GM18909 (cell line): ENCODE results near the gene RPL7A.
A peak's percentile ranks its signal among the peaks of the same experiment; 100 is the strongest.
"Not testable (repeated sequence)": the region's sequence is repeated elsewhere in the genome, so short reads cannot be mapped to it uniquely, and the experiment has no call there.

ENCODE experiments used
- ATAC-seq: cut with Tn5 transposase; IDR thresholded peaks from one replicate; pipeline ENCODE4 v1.9.1; 2021; ENCODE audit warnings: mild to moderate bottlenecking; ENCODE audit not compliant: unreplicated experiment, poor library complexity

The RPL7A gene

DNA sequence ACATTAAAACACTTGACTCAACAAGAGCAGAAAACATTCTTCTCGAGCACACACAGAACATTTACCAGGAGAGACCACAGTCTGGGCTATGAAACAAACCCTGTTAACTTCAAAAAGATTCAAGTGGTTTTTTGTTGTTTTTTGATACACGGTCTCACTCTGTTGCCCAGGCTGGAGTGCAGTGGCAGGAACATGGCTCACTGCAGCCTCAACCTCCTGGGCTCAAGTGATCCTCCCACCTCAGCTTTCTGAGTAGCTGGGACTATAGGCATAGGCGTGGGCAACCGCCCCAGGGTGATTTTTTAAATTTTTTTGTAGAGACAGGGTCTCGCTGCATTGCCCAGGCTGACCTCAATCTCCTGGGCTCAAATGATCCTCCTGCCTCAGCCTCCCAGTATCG lies 21.0 kb upstream of the RPL7A start:
- not testable (repeated sequence) for ATAC-seq

DNA sequence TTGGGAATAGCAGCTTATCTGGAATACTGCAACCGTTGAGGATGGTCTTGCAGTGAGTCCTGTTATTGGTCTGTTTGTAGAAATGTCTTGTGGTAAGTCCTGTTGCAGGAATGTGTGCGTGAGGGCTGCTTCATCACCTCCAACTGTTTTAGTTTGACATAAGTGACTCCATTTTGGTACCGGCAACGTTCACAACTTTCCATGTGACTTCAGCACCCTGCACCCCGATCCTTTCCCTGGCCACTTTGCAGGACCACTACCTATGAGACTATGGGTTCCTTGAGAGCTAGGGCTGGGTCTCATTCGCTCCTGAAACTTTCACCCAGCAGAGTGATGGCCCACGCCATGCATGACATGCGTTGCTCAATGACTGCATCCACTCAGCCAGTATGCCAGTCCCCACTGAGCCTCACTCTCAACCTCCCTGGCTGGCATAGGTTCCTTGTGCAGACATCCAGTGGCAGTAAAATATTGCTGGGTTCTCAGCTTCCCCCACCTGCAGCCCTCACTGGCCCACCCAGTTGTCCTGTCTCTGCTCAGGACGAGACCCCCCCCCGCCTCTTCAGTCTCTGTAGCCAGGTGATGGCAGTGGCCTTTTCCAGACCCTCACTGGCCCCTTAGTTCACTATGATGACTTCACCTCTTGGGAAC lies 20.1 kb upstream of the RPL7A start:
- no peak for ATAC-seq

DNA sequence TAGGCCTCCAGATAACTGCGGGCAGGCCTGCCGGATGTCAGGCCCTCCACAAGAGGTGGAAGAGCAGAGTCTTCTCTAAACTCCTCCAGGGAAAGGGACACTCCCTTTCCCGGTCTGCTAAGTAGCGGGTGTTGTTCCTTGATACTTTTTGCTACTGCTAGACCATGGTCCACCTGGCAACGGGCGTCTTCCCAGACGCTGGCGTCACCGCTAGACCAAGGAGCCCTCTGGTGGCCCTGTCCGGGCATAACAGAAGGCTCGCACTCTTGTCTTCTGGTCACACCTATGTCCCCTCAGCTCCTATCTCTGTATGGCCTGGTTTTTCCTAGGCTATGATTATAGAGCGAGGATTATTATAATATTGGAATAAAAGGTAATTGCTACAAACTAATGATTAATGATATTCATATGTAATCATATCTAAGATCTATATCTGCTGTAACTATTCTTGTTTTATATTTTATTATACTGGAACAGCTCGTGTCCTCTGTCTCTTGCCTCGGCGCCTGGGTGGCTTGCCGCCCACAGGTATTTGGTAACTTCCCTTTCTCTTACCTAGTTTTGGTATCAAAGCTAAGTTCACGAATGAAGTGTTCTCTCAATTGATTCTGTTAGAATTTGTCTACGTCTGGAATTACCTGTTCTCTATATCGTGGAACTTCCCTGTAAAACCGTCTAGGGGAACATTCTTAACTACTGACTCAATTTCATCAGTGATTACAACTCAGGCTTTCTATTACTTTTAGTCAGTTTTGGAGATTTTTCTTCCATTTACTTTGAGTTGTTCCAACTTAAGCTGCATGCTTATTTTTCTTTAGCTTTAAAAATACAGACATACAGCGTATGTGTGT lies 18.5 kb upstream of the RPL7A start:
- ATAC-seq, result not testable (repeated sequence)

DNA sequence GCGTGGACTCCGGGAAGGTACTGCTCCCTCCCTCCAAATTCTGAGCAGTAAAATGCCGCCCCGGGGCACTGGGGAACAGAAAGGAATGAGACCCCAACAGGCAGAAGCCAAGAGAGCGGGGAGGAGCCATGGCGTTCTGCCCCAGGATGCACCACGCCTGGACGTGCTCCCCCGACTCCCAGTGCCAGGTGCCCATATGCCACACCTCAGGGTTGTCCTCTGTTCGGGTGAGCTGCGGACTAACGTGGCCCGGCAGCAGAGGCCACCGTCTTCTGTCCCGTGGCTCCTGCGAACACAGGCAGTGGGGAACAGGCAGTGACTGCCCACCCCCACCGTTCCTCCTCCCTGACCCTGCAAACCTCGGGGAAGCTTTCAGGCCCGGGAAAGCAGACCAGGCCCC lies 16.8 kb upstream of the RPL7A start:
- no peak for ATAC-seq

DNA sequence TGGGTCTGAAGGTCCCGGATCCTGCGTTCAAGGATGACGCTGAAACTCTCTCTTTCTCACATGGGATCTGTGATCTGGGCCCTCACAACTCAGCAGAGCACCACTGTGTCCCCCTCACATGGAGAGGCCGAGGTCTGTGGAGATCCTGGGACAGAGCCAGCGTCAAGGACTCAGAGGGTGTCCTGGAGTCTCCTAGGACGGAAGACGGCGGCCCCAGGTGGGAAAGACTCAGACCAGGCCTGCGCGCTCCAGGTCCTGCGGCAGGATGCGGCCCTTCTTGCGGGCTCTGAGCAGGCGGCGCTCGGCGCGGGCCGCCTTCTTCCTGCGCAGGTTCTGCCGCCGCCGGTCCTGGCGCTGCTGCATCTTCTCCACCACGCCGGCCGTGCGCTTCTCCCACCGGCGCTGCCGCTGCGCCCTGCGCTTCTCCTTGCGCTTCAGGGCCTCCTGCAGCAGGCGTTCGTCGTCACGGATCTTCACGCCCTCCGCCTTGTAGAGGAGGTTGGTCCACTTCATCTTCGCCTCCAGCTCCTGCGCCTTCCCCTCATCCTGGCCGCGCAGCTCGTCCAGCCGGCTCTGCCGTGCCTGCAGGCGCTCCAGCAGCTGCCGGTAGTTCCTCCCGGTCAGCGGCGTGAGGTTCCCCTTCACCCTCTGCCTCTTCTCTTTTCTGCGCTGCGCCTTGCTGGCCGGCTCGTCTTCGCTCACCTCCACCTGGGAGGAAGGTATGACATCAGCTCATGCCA lies 16.2 kb upstream of the RPL7A start:
- no peak for ATAC-seq

DNA sequence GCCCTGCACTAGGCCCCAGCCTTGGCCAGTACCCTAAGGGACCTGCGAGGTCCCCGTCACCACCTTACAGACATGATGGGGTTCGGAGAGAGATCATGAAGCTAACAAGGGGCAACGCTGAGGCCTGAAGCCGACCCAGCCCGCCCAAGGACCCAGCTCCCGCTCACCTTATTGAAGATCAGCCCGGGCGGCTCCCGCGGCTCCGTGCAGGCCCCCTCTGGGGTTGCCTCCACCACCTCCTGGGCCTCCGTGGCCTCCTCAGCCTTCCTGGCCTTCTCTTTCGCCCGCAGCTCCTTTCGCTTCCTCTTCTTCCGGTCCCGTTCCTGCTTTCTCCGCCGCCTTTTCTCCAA lies 15.7 kb upstream of the RPL7A start:
- ATAC-seq, result no peak

DNA sequence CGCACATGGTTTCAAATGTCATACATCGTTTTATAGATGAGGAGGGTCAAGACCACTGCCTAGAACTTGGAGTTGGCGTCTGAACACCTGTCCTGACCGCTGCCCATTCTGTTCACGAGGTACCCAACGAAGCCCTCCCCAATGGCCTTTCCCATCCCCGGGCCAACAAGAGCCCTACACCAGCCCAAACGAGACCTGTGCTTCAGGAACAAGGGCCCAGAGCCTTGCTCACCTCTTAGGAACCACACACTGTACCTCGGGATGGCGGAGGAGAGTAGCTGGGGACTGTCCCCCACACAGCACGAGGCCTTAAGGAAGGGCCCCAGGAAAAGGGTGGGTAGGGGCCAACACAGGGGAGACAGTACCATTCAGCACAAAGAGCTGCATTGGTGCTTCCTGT lies 15.0 kb upstream of the RPL7A start:
- ATAC-seq, result no peak

DNA sequence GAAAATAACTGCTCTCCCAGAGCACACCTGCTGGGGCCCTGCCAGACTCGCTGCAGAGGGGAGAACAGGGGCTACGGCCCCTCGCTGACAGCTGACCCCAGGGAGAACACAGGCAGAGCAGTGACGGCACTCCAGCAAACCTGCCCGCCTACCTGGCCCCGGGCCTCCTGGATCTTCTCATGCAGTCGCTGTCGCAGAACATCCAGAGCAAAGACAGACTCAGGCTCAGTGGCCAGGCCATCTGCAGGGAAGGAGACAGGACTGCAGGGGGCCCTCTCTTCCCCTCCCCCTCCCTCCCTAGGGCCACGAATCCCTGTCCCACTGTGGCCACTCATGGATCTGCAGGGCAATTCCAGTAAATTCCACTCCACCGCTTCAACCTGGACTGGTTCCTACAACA lies 14.5 kb upstream of the RPL7A start:
- ATAC-seq, result no peak

DNA sequence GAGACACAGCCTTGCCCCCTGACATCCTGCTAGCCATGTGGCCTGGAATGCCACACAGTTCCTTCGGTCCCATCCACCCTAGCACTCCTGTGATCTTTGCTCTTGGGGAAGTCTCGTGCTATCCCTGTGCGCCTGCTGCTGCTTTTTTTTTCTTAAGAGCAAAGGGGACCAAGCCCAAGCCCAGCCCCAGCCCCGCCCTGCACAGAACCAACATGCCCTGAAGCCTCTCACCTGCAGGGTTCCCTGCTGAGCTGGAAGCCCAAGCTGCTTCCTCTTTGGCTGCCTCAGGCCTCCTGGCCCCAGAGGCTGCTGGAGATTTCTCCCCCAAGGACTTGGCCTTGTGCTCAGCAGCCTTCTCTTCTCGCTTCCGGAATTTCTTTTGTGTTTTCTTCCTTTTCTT lies 13.9 kb upstream of the RPL7A start:
- ATAC-seq, result no peak

DNA sequence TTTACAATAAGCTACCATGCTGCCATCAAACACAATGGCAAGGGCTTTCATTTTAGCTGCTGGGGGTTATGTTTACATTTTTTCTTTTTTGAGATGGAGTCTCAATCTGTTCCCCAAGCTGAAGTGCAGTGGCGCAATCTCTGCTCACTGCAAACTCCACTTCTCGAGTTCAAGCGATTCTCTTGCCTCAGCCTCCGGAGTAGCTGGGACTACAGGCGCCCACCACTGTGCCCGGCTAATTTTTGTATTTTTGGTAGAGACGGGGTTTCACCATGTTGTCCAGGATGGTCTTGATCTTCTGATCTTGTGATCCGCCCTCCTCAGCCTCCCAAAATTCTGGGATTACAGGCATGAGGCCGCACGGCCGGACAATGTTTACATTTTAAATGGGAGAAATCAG lies 13.1 kb upstream of the RPL7A start:
- not testable (repeated sequence) for ATAC-seq

DNA sequence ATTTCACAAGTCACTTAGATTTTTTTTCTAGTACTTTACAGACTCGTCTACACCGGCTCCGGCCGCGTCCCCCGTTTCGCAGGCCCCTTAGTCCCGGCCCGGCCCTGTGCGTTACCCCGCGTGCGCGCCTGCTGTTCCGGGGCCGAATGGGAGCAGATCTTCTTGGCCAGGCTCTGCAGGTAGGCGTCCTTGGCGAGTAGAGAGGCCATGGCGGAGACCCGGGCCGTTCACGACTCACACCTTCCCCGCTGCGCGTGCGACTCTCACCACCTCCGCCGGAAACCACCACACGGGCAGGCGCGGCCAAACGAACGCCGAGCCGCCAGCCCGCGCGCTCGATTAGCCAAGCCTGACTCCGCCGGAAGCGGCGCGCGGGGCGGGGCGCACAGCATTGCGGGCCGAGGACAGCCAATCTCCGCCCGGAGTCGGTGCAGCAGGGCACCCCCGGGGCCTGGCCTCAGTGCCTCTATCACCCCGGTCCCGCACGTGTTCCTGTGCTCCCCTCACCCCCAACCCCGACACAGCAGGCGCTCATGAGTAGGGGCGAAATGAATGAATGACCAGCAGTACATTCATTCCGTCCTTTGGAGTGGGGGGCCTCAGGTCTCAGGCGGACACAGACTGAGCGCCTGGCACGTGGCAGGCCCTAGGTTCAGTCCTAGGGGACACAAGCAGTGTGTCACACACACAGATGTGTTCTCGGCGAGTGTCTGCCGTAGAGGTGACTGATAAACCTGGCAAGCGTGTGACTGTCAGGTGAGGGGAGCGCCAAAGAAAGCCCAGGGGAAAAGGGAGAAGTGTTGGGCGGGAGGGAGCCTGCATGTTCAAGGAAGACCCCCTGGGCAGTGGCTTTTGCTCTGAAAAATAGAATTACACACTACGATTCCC lies 11.8 kb upstream of the RPL7A start, which contains the start of gene SURF6:
SURF6 (minus strand) TSS at position 265 of the 888 bp plus-strand sequence; CDS start at position 209, 56 bp downstream.
- peak; percentile 82 for ATAC-seq

DNA sequence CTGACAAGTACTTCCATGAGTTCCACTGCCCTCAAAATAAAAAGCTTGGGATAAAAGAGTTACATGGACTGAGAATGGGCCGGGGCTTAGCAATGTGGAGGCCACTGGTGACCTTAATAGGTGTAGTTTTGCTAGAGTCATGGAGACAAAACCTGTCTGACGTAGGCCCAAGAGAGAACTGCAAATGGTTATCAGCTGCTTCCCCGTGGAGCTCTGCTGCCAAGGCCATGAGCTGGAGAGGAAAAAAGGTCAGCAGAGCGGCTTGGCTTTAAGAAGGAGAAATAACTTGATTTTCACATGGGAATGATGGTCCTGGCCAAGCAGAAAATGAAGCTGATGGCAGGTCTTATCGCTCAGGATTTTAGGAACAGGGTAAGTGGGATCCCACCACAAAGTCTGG lies 8.4 kb upstream of the RPL7A start:
- ATAC-seq, result no peak

DNA sequence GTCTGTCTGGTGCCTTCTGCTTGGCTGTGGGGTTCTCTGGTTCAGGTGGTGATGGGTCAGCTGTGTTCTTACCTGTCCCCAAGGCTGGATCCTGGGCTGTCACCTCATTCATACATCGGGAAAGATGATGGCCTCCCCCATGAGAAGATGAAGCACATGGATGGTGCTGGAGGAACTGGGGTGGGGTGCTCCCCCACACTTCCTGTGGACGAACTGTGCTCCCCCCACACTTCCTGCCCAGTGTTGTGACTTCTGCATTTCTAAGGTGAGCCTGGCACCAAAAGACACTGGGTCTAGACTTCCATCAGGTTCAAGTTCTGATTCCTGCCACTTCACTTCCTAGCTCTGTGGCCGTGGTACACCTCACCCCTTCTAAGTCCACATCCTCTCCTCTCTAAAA lies 7.8 kb upstream of the RPL7A start:
- no peak for ATAC-seq

DNA sequence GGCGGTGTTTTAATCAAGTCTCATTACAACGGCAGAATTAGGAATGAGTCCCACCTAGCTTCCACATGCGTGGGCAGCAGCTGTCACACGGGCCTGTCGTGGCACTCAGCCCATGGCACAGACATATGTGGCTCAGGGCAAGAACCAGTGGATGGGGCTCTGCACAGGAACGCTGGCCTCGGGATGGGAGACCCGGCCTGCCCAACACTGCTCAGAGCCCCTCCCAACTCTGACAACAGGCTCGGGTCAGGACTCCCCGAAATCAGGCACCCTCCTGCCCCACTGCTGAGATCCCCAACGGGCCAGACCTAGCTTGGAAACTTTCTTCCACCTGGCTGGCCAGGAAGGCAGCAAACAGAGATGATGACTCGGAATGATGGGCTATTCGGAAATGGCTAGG lies 7.1 kb upstream of the RPL7A start:
- no peak for ATAC-seq

DNA sequence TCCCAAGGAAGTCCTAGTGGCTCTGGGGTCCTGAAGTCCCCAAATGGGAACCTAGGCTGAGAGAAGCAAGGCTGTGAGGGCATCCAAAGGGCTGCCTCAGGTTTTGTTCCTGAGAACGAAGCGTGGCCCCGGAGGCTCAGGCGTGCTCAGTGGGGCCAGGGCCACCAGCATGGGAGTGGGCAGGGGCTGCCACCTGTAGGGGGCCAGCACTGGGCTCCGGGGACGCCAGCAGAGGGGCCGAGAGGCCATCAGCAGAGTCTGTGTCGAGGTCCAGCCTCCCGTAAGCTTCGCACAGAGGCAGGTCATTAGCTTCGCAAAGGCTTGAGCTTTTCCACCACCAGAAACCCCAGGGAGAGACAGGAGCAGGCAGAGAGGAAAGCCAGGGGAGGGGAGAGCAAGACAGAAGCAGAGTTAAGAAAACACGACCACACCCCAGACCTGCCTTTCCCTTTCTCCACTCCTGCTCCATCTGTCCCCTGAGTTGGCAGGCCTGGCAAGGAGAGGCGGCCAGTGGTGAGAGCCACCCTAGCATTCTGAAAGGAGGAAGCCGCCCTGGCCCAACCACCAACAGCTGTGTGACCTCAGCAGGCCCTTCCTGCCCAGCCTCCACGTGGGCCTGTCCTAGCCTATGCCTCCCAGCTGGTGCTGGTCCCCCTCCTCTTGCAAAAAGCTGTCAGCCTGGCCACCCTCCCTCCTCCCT lies 6.5 kb upstream of the RPL7A start:
- ATAC-seq, result no peak

DNA sequence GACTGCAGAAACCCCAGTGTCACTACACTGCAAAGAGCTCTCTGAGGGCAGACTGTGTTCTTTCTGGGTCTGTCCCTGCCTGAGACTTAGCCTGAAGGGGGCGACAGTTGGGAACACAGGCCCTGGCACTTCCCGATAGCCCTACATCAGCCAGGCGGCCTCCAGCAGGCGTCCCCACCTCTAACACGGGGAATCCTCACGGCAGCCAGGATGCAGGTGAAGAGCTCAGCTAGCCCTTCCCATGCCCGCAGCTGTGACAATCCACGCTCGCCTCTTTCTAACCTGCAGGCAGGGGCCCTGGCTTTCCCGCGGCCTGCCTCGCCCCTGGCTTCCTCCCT lies 6.0 kb upstream of the RPL7A start:
- ATAC-seq, result no peak

DNA sequence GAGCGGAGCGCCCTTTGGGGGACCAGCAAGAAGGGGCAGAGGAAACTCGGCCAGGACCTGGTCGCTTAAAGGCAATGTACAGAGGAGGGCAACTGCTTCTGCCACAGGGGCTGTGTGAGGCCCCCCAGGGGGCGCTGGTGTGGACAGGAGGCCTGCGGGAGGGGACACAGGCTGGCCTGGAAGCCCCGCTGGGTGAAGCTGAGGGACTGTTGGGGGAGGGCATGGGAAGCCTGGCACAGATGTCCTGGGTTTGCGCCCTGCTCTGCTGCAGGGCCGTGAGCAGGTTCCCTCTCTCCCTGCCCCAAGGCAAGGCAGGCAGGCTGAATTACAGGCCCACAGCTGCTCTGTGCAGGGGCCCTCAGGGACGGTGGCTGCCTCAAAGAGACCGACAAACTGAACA lies 5.4 kb upstream of the RPL7A start:
- no peak for ATAC-seq

DNA sequence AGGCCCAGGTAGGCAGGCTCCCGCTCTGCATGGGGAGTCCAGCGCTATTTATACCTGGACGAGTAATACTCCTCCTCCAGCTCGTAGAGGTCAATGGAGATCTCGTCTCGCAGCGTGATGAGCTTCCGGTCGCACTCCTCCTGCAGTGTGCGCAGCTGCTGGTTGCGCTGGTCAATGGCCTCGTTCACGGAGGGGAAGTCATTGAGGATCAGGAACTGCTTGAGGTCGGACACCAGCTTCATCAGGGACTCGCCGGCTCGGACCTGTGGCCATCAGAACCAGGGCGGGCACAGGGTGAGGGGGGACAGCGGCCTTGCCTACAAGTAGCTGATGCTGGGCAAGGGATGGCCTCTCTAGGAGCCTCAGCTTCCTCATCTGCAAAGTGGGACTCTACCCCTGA lies 3.9 kb upstream of the RPL7A start:
- no peak for ATAC-seq

DNA sequence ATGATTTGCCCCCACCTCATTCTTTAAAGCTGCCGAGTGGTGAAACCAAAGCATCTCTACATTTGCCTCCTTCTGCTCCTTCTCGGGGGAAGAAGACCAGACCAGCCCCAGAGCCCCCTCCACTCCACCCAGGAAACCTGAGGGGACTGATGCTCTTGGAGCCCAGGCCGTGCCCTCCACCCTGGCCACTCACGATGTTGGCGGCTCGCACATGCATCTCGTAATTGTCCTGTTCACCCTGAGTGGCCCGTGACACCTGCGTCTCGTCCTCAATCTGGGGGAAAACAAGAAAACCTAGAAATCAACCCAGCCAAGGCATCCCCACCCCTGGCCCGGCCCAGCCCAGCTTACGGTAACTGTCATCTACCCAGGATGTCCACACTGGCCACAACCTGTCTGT lies 3.0 kb upstream of the RPL7A start:
- ATAC-seq, result no peak

DNA sequence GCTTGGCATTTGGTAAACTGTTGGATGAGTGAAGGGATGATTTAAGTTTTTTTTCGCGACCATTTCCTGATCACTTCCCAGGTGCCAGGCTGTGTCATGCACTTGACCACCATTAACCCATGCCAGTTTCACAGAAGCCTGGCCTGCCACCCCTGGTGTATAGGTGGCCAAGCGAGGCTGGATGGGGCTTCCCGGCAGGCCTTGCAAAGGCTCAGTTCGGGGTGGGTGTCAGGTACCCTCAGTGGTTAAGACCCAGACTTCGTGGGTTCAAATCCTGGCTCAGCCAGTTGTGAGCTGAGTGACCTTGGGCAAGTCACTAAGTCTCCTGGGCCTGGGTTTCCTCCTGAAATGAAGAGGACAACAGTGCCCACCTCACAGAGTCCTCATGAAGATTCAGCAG lies 2.4 kb upstream of the RPL7A start:
- ATAC-seq, result no peak
